ENCODE data around the gene RASL12. TPM values are rescaled to one million over a fixed set of nuclear protein-coding genes. Genes with fewer than 3 reads are reported as not detected.

The RASL12 gene
- total RNA-seq, 2 donors from 2014 or later: 56.3 to 124 TPM

DNA sequence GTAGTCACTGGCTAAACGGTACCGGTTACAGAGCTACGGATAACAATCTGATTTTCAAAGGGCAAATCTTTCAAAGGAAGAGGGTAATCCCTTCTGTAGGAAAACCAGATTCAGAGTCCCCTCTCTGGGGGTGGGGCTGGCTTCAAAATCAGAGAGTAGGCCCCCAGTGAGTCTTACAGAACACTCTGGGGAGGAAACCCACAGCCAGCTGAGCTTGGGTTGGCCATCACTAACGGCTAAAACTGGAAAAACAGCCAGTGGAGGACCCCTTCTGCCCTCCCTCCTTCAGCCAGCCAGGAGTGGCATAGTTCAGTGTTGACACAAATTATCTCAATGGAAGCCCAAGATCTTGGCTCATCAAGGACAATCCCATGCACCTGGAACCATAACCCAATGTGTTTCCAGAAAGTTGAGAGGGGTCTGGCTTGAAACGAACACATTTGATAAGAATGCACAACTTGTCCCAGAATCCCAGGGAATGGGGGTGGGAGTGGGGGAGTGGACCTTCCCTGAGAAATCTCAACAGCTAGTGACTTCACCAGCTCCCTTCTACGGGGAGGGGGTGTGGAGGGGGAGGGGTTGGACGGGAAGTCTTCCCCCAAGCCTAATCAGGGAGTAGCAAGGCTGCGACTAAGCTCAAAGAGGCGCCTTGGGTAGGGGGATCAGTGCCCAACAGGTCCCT lies 1.0 kb downstream of the RASL12 start:
- TF ChIP-seq POLR2AphosphoS5 (IDR thresholded peaks at IDR 0.05) (no peak), CTCF (IDR thresholded peaks at IDR 0.05) (no peak), POLR2A (IDR thresholded peaks at IDR 0.05) (no peak)
- Histone ChIP-seq H3K27me3 (replicated peaks; ENCODE audit: insufficient read depth) (peaks cover 2% of the 10 kb centered on the region), H3K27ac (peak overlapping the region; percentile 78 to 87), H3K4me3 (peak overlapping the region; percentile 42 to 48), H3K36me3 (no peaks in the 10 kb centered on the region), H3K4me1 (replicated peaks) (no peaks in the 10 kb centered on the region), H3K9me3 (no peaks in the 10 kb centered on the region)
- DNase-seq (ENCODE audit: low spot score): no peak
- 31% methylated on average over 9 of the region's 9 CpGs for WGBS
- intact Hi-C loops (cut with DNase I): no loop called here

GRCh38 chr15:65066001-65066634 lies 1.7 kb downstream of the RASL12 start:
- 49% methylated on average over 3 of the region's 3 CpGs for WGBS
- DNase-seq (ENCODE audit: low spot score): no peak
- Histone ChIP-seq H3K4me3 (peak overlapping the region; percentile 42 to 48), H3K9me3 (no peaks in the 10 kb centered on the region), H3K27me3 (replicated peaks; ENCODE audit: insufficient read depth) (peaks cover 2% of the 10 kb centered on the region), H3K4me1 (replicated peaks) (no peaks in the 10 kb centered on the region), H3K27ac (peak overlapping the region; percentile 78 to 87), H3K36me3 (no peaks in the 10 kb centered on the region)
- TF ChIP-seq CTCF (IDR thresholded peaks at IDR 0.05) (no peak), POLR2AphosphoS5 (IDR thresholded peaks at IDR 0.05) (no peak), POLR2A (IDR thresholded peaks at IDR 0.05) (no peak)
- intact Hi-C loops (cut with DNase I): no loop called here

DNA sequence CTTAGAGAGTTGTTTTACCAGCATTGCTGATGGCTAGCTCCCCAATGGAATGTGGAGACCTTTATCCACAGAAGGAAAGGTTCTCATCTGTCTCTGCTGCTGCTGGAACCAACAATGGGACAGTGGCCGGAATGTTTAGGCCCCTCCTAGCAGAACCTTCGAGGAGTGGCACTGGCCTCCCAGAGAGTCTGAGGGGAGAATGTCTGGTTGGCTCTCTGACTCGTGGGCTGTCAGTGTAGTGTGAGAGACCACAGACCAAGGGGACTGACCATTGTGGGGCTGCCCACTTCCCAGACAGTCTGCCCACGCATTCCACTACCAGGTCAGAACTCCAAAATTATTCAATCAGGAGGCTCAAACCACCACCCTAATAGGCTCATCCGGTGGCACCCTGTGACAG lies 5.1 kb downstream of the RASL12 start:
- intact Hi-C loops (cut with DNase I): no loop called here
- Histone ChIP-seq H3K4me3 (no peak overlapping the region), H3K4me1 (replicated peaks) (no peaks in the 10 kb centered on the region), H3K27ac (peak overlapping the region; percentile 8 to 33), H3K9me3 (no peaks in the 10 kb centered on the region), H3K27me3 (replicated peaks; ENCODE audit: insufficient read depth) (peaks cover 2% of the 10 kb centered on the region), H3K36me3 (no peaks in the 10 kb centered on the region)
- DNase-seq (ENCODE audit: low spot score): no peak
- WGBS: 65% methylated on average over 5 of the region's 5 CpGs
- TF ChIP-seq POLR2A (IDR thresholded peaks at IDR 0.05) (no peak), POLR2AphosphoS5 (IDR thresholded peaks at IDR 0.05) (no peak), CTCF (IDR thresholded peaks at IDR 0.05) (no peak)

- Histone ChIP-seq H3K27ac (peak overlapping the region in 1 of 2 donors; percentile 22), H3K27me3 (replicated peaks; ENCODE audit: insufficient read depth) (no peaks in the 10 kb centered on the region), H3K4me3 (no peak overlapping the region), H3K4me1 (replicated peaks) (no peaks in the 10 kb centered on the region), H3K9me3 (no peaks in the 10 kb centered on the region), H3K36me3 (no peaks in the 10 kb centered on the region)
- no peak for DNase-seq (ENCODE audit: low spot score)
- 69% methylated on average over 5 of the region's 5 CpGs for WGBS
- intact Hi-C loops (cut with DNase I): no loop called here
- no peak for TF ChIP-seq CTCF (IDR thresholded peaks at IDR 0.05)
- TF ChIP-seq POLR2AphosphoS5 (IDR thresholded peaks at IDR 0.05): no peak
- no peak for TF ChIP-seq POLR2A (IDR thresholded peaks at IDR 0.05)
Observed at GRCh38 chr15:65062061-65062460, 5.7 kb downstream of the RASL12 start.

Measured in prostate gland (tissue), 2 donors.